GM12801 (cell line): Measurements from ENCODE around the gene EPHX1.

ENCODE experiments used
- TF ChIP-seq, protein P1 (sequence below): IDR thresholded peaks from one replicate; pipeline ENCODE4 v1.5.1; 2011; ENCODE audit warnings: control low read depth; ENCODE audit not compliant: insufficient read length; ENCODE audit errors: extremely low read depth

EPHX1 gene

DNA sequence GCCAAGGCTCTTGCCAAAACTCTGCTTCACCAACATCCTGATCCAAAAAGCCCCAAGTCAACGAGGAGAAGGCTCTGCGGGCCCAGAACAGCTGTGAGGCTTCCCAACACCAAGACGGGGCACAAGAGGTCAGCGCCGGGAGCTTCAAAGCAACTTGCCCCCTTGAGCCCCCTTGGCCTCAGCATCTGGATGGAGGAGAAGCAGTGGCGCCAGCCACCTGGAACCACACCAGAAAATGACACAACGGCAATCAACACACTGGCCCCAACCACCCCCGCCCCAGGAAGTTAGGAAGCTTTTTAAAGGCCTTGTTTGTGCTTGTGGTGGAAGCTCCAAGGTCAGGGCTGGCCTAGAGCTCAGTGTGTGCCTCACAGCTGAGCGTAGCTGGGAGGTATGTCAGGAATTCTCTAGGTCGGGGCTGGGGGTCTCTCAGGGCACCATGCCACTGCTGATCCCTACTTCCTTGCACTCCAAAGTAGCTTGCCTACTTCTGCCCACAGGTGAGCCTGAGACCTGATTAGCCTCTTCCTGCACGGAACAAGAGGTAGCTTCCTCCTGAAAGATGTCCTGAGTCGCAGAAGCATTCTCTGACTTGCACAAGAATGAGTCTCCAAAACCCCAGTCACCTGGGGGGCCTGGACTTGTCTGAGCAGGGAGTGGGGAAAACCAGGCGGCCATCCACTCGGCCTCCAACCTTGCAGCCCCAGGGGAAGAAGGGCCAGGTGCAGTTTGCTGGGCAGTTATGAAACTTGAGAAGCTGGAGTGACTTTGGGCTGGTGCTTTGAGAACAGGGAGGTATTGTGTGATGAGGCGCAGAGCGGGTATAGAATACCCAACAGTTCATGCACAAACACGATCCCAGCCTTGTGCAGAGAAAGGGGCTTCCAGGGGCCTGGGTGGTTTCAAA lies 42.0 kb upstream of the EPHX1 start:
- TF ChIP-seq, protein P1, sequence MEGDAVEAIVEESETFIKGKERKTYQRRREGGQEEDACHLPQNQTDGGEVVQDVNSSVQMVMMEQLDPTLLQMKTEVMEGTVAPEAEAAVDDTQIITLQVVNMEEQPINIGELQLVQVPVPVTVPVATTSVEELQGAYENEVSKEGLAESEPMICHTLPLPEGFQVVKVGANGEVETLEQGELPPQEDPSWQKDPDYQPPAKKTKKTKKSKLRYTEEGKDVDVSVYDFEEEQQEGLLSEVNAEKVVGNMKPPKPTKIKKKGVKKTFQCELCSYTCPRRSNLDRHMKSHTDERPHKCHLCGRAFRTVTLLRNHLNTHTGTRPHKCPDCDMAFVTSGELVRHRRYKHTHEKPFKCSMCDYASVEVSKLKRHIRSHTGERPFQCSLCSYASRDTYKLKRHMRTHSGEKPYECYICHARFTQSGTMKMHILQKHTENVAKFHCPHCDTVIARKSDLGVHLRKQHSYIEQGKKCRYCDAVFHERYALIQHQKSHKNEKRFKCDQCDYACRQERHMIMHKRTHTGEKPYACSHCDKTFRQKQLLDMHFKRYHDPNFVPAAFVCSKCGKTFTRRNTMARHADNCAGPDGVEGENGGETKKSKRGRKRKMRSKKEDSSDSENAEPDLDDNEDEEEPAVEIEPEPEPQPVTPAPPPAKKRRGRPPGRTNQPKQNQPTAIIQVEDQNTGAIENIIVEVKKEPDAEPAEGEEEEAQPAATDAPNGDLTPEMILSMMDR, result no peak

DNA sequence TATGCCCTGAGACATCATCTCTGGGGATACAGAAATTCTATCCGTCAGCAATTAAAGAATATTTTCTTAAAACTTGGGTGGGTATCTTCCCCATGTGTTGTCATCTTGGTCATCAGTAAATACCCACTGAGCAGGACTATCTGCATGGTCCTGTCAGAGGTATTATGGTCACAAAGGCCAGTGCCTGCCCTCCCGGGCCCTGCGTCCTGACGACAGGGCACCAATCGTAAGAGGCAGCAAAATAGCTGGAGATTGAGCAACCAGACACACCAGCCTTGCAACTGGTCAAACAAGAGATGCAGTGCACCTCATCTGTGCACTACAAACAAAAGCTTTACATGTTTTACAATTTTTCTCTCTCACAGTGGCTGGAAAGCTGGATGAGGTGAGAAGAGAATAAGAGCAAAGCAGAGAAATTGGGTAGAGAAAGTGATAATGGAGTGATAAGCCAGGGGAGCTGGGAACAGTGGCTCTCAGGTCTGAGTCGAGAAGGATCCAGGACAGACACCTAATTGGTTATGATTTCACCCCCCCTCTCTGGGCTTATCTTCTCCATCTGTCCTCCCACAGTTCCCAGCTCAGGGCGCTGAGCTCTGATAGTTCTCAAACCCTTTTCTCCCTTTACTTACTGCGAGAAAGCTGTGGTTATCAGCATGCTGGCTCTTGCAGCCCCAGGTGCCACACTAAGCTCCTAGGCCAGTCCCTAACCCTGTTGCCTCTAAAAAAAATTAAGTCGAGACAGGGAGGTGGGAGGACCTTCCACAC lies 41.1 kb upstream of the EPHX1 start:
- TF ChIP-seq, protein P1, result no peak

GRCh38 chr1:225769687-225770086 lies 40.2 kb upstream of the EPHX1 start:
- TF ChIP-seq, protein P1, result no peak

DNA sequence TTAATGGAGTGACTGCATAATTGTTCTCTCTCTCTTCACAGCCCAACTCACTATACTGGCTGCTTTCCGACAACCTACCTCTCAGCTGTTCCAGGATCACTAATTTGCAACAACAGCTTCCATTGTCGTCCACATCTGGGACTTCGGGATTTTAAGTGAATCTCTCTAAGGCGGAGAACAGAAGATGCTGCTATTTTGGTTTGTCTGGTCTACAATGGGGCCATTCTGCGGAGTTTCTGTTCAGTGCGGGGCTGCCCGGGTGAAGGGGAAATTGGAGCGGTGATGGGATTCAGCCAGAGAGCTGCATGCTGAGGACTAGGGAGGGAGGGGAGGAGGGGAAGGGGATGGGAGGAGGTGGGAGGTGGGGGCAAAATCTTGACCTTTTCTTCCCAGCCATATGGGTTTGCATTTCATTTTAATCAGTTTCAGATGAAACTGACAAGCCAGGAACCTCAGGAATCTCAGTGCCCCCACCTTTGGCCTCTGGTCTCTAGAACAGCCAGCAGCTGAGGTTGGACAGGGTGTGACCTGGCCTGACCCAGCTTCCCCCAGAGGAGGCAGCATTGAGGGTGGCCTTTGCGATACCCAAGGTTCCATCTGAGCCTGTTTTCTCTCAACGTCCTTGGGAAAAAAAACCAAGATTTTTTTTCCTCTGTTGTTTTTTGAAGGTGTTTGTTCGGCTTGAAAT lies 39.2 kb upstream of the EPHX1 start:
- TF ChIP-seq, protein P1, result no peak

DNA sequence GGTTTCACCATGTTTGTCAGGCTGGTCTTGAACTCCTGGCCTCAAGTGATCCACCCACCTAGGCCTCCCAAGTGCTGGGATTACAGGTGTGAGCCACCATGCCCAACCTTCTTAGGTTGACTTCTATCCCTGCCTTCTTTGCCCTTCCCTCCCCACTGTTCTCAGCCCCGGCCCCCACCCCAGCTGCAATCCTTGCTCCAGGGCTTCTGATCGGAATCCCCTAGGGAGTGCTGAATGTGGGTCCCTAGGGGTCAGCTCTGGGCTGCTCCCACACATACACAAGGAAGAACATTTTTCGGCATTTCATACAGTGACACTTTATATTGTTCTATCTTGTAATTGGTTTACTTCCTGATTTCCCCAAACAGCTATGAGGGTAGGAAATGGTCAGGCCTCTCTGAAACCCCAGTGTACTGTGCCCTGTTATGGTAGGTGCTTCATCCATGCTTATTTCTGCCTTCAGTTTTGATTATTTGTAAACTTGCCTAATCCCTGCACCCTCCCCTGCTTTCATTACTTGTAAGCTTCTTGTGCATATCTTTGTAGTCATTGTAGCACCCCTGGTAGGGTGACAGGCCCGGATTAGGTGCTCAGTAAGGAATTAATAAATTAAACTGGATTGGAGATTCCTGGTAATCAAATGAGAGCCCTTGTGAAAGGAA lies 38.1 kb upstream of the EPHX1 start:
- TF ChIP-seq, protein P1, result no peak

- TF ChIP-seq, protein P1, result no peak
Observed at GRCh38 chr1:225772323-225772768, 37.6 kb upstream of the EPHX1 start.
